ENCODE results near the gene STMN3. TPM values are rescaled to one million over a fixed set of nuclear protein-coding genes. Genes with fewer than 3 reads are reported as not detected.

The STMN3 gene
- total RNA-seq, 1 experiment from 2014 or later = 27.9 TPM

GRCh38 chr20:63692436-63693082 lies 39.3 kb upstream of the STMN3 start:
- ChIA-PET POLR2A (interaction anchor here (0.6 kb wide), 1 partner anchor 37 kb away, joined by 3 read pairs; no protein-coding TSS in a partner anchor), CTCF (interaction anchor here (1.2 kb wide), 1 partner anchor 34 kb away, joined by 3 read pairs; the partner anchor contains the start of gene RTEL1)
- TF ChIP-seq CTCF (IDR thresholded peaks at IDR 0.05; ENCODE audit: insufficient read depth in 1 of 2, low read depth in 1 of 2, low read length in 1 of 2, severe bottlenecking in 1 of 2, unreplicated experiment in 1 of 2) = no peak
- no peaks in the 10 kb centered on the region for H3K27me3 ChIP-seq (replicated peaks; ENCODE audit: control insufficient read depth, insufficient read depth, low read length)
- peaks cover 12% of the 10 kb centered on the region for H3K4me1 ChIP-seq
- Mint-ChIP-seq H3K4me3 (ENCODE audit: unreplicated experiment) (peak overlapping the region; percentile 18), H3K27ac (ENCODE audit: unreplicated experiment) (peak overlapping the region; percentile 94), H3K9me3 (ENCODE audit: unreplicated experiment) (no peaks in the 10 kb centered on the region), H3K36me3 (ENCODE audit: insufficient read depth, unreplicated experiment) (peaks cover 93% of the 10 kb centered on the region), H3K27me3 (ENCODE audit: insufficient read depth, unreplicated experiment) (peaks cover 2% of the 10 kb centered on the region), H3K4me1 (ENCODE audit: low read depth, unreplicated experiment) (peaks cover 5% of the 10 kb centered on the region)
- H3K9me3 ChIP-seq = peaks cover 3% of the 10 kb centered on the region; the same call in 1 of the 2 replicates
- no peaks in the 10 kb centered on the region; the same call in 1 of the 2 replicates for H3K36me3 ChIP-seq (ENCODE audit: control insufficient read depth, insufficient read depth, low read length)
- intact Hi-C loops (cut with micrococcal nuclease; ENCODE audit: unreplicated experiment) = loop anchor here (5.0 kb wide), 1 partner anchor 155 kb away; the partner anchor contains the start of gene PTK6
- peak in 1 of 2 experiments; percentile 66 for DNase-seq
- H3K4me3 ChIP-seq (ENCODE audit: low read depth, low read length) = no peak overlapping the region
- no TSS peak for BruUV-seq (replicated peaks)

GRCh38 chr20:63691711-63692435 lies 38.6 kb upstream of the STMN3 start:
- no TSS peak for BruUV-seq (replicated peaks)
- CTCF ChIA-PET = interaction anchor here (1.2 kb wide), 1 partner anchor 34 kb away, joined by 3 read pairs; the partner anchor contains the start of gene RTEL1
- peak overlapping the region; percentile 18 for H3K4me3 Mint-ChIP-seq (ENCODE audit: unreplicated experiment)
- Histone ChIP-seq H3K4me1 (peaks cover 12% of the 10 kb centered on the region), H3K4me3 (ENCODE audit: low read depth, low read length) (no peak overlapping the region), H3K9me3 (peaks cover 3% of the 10 kb centered on the region; the same call in 1 of the 2 replicates), H3K36me3 (ENCODE audit: control insufficient read depth, insufficient read depth, low read length) (no peaks in the 10 kb centered on the region; the same call in 1 of the 2 replicates), H3K27me3 (replicated peaks; ENCODE audit: control insufficient read depth, insufficient read depth, low read length) (no peaks in the 10 kb centered on the region)
- peaks cover 2% of the 10 kb centered on the region for H3K27me3 Mint-ChIP-seq (ENCODE audit: insufficient read depth, unreplicated experiment)
- intact Hi-C loops (cut with micrococcal nuclease; ENCODE audit: unreplicated experiment) = loop anchor here (5.0 kb wide), 1 partner anchor 155 kb away; the partner anchor contains the start of gene PTK6
- DNase-seq = no peak
- POLR2A ChIA-PET = interaction anchor here (0.6 kb wide), 1 partner anchor 37 kb away, joined by 3 read pairs; no protein-coding TSS in a partner anchor
- no peak for TF ChIP-seq CTCF (IDR thresholded peaks at IDR 0.05; ENCODE audit: insufficient read depth in 1 of 2, low read depth in 1 of 2, low read length in 1 of 2, severe bottlenecking in 1 of 2, unreplicated experiment in 1 of 2)
- H3K9me3 Mint-ChIP-seq (ENCODE audit: unreplicated experiment) = no peaks in the 10 kb centered on the region
- peak overlapping the region; percentile 94 for H3K27ac Mint-ChIP-seq (ENCODE audit: unreplicated experiment)
- H3K36me3 Mint-ChIP-seq (ENCODE audit: insufficient read depth, unreplicated experiment) = peaks cover 93% of the 10 kb centered on the region
- no peaks in the 10 kb centered on the region for H3K4me1 Mint-ChIP-seq (ENCODE audit: low read depth, unreplicated experiment)

All from Caco-2 (cell line).